ENCODE data around the gene MX1.

MX1 gene

GRCh38 chr21:41432562-41433460 lies 6.8 kb downstream of the MX1 start:
- no peak for DNase-seq

- no peak for DNase-seq
Measured at GRCh38 chr21:41433566-41433965, 7.5 kb downstream of the MX1 start.

- DNase-seq = no peak
Measured at GRCh38 chr21:41435706-41436105, 9.7 kb downstream of the MX1 start.

GRCh38 chr21:41437729-41438128 lies 11.7 kb downstream of the MX1 start:
- DNase-seq = no peak

GRCh38 chr21:41438425-41439113 lies 12.5 kb downstream of the MX1 start:
- no peak for DNase-seq

- no peak for DNase-seq
Measured at GRCh38 chr21:41439248-41439647, 13.2 kb downstream of the MX1 start.

GRCh38 chr21:41441546-41441945 lies 15.5 kb downstream of the MX1 start:
- DNase-seq = no peak

GRCh38 chr21:41442481-41443186 lies 16.6 kb downstream of the MX1 start:
- DNase-seq = no peak

- no peak for DNase-seq
Measured at GRCh38 chr21:41443562-41443961, 17.5 kb downstream of the MX1 start.

GRCh38 chr21:41444703-41445464 lies 18.8 kb downstream of the MX1 start:
- DNase-seq = no peak

- no peak for DNase-seq
Measured at GRCh38 chr21:41445465-41445862, 19.4 kb downstream of the MX1 start.

GRCh38 chr21:41446586-41446985 lies 20.5 kb downstream of the MX1 start:
- no peak for DNase-seq

GRCh38 chr21:41447356-41447755 lies 21.3 kb downstream of the MX1 start:
- no peak for DNase-seq

- DNase-seq = no peak
Measured at GRCh38 chr21:41449613-41450012, 23.6 kb downstream of the MX1 start.

GRCh38 chr21:41451753-41452676 lies 26.0 kb downstream of the MX1 start:
- DNase-seq = no peak

- DNase-seq = no peak
Measured at GRCh38 chr21:41453198-41453597, 27.2 kb downstream of the MX1 start.

- DNase-seq = no peak
Measured at GRCh38 chr21:41453761-41454160, 27.7 kb downstream of the MX1 start.

- DNase-seq = no peak
Measured at GRCh38 chr21:41458121-41458520, 32.1 kb downstream of the MX1 start.

- DNase-seq = no peak
Measured at GRCh38 chr21:41458559-41458958, 32.5 kb downstream of the MX1 start.

- no peak for DNase-seq
Measured at GRCh38 chr21:41459884-41460534, 34.0 kb downstream of the MX1 start.

Measured in CD4-positive, alpha-beta T cell treated with Interleukin-10 for 1 hour (primary cell).